Stimulated activated CD4-positive, alpha-beta T cell treated with anti-CD3 and anti-CD28 coated beads, TNF-alpha, amount 100 ng/mL, for 4 hours (primary cell): ENCODE results near the gene SCG5.
A peak's percentile ranks its signal among the peaks of the same experiment; 100 is the strongest.
"Not testable (repeated sequence)": the region's sequence is repeated elsewhere in the genome, so short reads cannot be mapped to it uniquely, and the experiment has no call there.

ENCODE experiments used
- DNase-seq, 3 experiments: peaks; one replicate each; pipeline ENCODE4 v3.0.0-alpha.2; 2020; ENCODE audit warnings: low read depth in 3 of 3

SCG5 gene

GRCh38 chr15:32641517-32642059, at the start of gene SCG5:
Gene SCG5 (plus strand): TSS chr15:32641710. CDS start chr15:32643593, 1,883 bp downstream.
- DNase-seq = no peak

GRCh38 chr15:32593151-32593550, 48.4 kb upstream of the SCG5 start, which contains the start of gene GOLGA8N:
Gene GOLGA8N (plus strand): TSS chr15:32593456.
- DNase-seq = not testable (repeated sequence)

GRCh38 chr15:32609518-32609917, 32.0 kb upstream of the SCG5 start:
- not testable (repeated sequence) for DNase-seq

- not testable (repeated sequence) for DNase-seq
These were observed 30.8 kb upstream of the SCG5 start for GRCh38 chr15:32610719-32611118.

- DNase-seq = peak in 1 of 3 experiments; percentile 26
These were observed 26.8 kb upstream of the SCG5 start for GRCh38 chr15:32614712-32615050.

- peak; percentile 56 to 73 (median 67) for DNase-seq
These were observed 26.2 kb upstream of the SCG5 start, which contains the start of gene ARHGAP11A for GRCh38 chr15:32615051-32615870. Gene ARHGAP11A (plus strand): TSS chr15:32615504. CDS start chr15:32616212, 708 bp downstream.

GRCh38 chr15:32615871-32616426, 25.6 kb upstream of the SCG5 start:
- DNase-seq = not testable (repeated sequence)

GRCh38 chr15:32636410-32636809, 5.1 kb upstream of the SCG5 start:
- DNase-seq = no peak

GRCh38 chr15:32636908-32637567, 4.5 kb upstream of the SCG5 start:
- DNase-seq = no peak

- no peak for DNase-seq
These were observed 3.8 kb upstream of the SCG5 start for GRCh38 chr15:32637704-32638103.

GRCh38 chr15:32642667-32643435, 1.3 kb downstream of the SCG5 start:
- DNase-seq = no peak

- no peak for DNase-seq
These were observed 2.5 kb downstream of the SCG5 start for GRCh38 chr15:32643907-32644445.

- no peak for DNase-seq
These were observed 4.8 kb downstream of the SCG5 start for GRCh38 chr15:32646291-32646690.

- no peak for DNase-seq
These were observed 7.8 kb downstream of the SCG5 start for GRCh38 chr15:32649342-32649741.

- peak in 2 of 3 experiments; percentile 2 to 21 for DNase-seq
These were observed 9.8 kb downstream of the SCG5 start for GRCh38 chr15:32651229-32651837.

- DNase-seq = no peak
These were observed 10.7 kb downstream of the SCG5 start for GRCh38 chr15:32652178-32652577.

GRCh38 chr15:32656091-32656490, 14.6 kb downstream of the SCG5 start:
- no peak for DNase-seq

- DNase-seq = no peak
These were observed 15.0 kb downstream of the SCG5 start for GRCh38 chr15:32656496-32656895.

- DNase-seq = no peak
These were observed 15.8 kb downstream of the SCG5 start for GRCh38 chr15:32657198-32657883.

- DNase-seq = no peak
These were observed 16.4 kb downstream of the SCG5 start for GRCh38 chr15:32657941-32658340.
